Superior temporal gyrus (tissue), 1 donor: Measurements from ENCODE around the gene TRMT6.

Experiments
- DNase-seq: peaks from one replicate; pipeline ENCODE4 v3.0.0-alpha.2; 2016; ENCODE audit errors: extremely low spot score

TRMT6 gene

GRCh38 chr20:5899444-5899843 lies 50.9 kb downstream of the TRMT6 start:
- no peak for DNase-seq

- DNase-seq: no peak
Observed at GRCh38 chr20:5895626-5896025, 54.7 kb downstream of the TRMT6 start.

GRCh38 chr20:5893621-5894020 lies 56.7 kb downstream of the TRMT6 start:
- no peak for DNase-seq

GRCh38 chr20:5893052-5893451 lies 57.3 kb downstream of the TRMT6 start:
- no peak for DNase-seq

- DNase-seq: no peak
Observed at GRCh38 chr20:5890773-5891441, 59.4 kb downstream of the TRMT6 start.

GRCh38 chr20:5888041-5888440 lies 62.3 kb downstream of the TRMT6 start:
- no peak for DNase-seq

GRCh38 chr20:5887386-5887785 lies 62.9 kb downstream of the TRMT6 start:
- no peak for DNase-seq
